ENCODE data around the gene GALP.
A peak's percentile ranks its signal among the peaks of the same experiment; 100 is the strongest.
"Not testable (repeated sequence)": the region's sequence is repeated elsewhere in the genome, so short reads cannot be mapped to it uniquely, and the experiment has no call there.

Gene GALP

DNA sequence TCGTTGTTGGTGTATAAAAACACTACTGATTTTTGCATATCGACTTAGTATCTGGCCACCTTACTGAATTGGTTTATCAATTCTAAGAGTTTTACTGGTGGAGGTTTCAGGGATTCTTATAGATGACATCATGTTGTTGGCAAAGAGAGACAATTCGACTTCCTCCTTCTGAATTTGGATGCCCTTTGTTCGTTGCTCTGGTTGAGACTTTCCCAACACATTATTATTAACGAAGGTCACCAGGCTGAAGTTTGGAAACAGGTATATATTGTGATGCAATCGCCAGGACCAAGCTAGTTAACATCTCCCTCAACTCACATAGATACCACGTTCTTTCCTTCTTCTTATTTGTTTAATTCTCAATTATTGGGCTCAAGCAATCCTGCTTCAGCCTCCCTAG lies 23.9 kb downstream of the GALP start:
- Mint-ChIP-seq H3K4me3 (no peak overlapping the region), H3K36me3 (no peaks in the 10 kb centered on the region), H3K4me1 (no peaks in the 10 kb centered on the region), H3K27me3 (peaks cover 9% of the 10 kb centered on the region), H3K27ac (no peak overlapping the region), H3K9me3 (no peaks in the 10 kb centered on the region)
- no peak for ATAC-seq

DNA sequence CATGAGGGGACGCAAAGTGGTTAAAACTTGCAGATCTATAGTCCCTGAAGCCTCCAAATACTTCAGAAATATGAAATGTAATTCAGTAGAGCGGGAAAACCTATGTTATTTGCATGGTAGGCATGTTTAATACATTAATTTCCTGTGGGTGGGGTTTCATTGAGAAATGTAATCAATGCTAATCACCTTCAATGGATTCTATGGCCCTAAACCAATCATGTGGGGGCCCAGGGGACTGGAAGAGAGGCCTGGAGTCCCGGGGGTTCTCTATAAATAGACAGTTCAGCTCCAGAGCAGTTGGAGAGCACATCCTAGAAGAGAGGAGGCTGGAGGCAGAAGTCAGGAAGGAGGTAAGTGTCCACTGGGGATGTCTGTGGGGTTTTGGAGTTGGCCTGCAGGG lies 26.2 kb downstream of the GALP start, which contains the start of gene ZSCAN5C:
Gene ZSCAN5C (plus strand): TSS at position 301 of the 400 bp plus-strand sequence. CDS start 3,641 bp downstream, outside the sequence.
- Mint-ChIP-seq H3K9me3 (no peaks in the 10 kb centered on the region), H3K36me3 (no peaks in the 10 kb centered on the region), H3K27ac (no peak within 1 kb of the TSS), H3K27me3 (peaks cover 18% of the 10 kb centered on the region), H3K4me3 (no peak within 1 kb of the TSS), H3K4me1 (no peaks in the 10 kb centered on the region)
- no peak for ATAC-seq

DNA sequence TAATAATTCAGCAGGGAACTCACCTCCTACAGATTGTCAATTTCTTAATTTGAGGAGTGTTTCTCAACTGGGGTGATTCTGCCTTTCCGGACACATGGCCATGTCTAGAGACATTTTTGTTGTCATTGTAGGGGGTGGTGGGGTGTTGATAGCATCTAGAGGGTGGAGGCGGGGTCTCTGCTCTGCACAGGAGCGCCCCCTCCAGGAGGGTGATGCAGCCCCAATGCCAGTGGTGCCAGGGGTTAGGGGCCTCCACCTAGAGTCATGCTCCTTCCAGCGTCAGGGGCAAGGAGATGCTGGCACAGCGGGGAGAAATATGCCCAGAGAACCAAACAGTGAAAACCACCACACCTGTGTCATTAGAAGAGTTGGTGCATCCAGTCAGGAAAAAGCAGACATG lies 31.8 kb downstream of the GALP start:
- not testable (repeated sequence) for ATAC-seq, H3K36me3 Mint-ChIP-seq, H3K4me3 Mint-ChIP-seq, H3K4me1 Mint-ChIP-seq, H3K9me3 Mint-ChIP-seq, H3K27ac Mint-ChIP-seq
- peaks cover 31% of the 10 kb centered on the region for H3K27me3 Mint-ChIP-seq

DNA sequence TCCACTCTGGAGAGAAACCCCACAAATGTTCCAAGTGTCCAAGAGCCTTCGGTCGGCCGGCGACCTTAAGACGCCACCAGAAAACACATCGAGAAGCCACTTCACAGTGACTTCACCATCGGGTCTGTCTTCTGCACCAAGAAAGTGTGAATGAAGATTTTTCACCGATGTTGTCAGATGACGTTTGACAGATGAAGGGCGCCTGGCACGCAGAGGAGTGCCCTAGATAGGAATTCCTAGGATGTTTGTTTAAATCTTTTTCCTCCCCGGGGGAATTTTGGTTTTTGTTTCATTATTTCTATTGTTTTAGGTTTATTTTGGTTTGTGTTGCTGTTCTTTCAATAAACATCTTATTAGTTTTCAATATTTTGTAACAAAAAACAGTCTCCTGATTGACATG lies 33.3 kb downstream of the GALP start:
- H3K27me3 Mint-ChIP-seq = peaks cover 33% of the 10 kb centered on the region
- ATAC-seq = no peak
- no peaks in the 10 kb centered on the region for H3K36me3 Mint-ChIP-seq
- no peaks in the 10 kb centered on the region for H3K4me1 Mint-ChIP-seq
- H3K9me3 Mint-ChIP-seq = no peaks in the 10 kb centered on the region
- H3K27ac Mint-ChIP-seq = no peak overlapping the region
- no peak overlapping the region for H3K4me3 Mint-ChIP-seq

DNA sequence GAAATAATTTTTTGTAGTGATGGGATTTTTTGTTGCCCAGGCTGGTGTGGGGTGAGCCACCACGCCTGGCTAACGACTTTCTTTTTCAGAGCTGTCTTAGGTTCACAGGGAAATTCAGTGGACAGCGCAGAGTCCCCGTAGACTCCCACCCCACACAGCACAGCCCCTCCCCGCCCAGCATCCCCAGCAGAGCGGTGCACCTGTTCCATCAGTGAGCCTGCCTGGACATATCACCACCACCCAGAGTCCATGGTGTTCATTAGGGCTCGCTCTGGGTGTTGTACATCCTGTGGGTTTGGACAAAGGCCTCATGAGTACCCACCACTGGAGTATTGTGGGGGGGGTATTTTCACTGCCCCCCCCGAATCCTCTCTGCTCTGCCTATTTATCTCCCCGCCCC lies 34.2 kb downstream of the GALP start:
- H3K36me3 Mint-ChIP-seq, ATAC-seq, H3K4me1 Mint-ChIP-seq, H3K4me3 Mint-ChIP-seq, H3K9me3 Mint-ChIP-seq, H3K27ac Mint-ChIP-seq: not testable (repeated sequence)
- peaks cover 43% of the 10 kb centered on the region for H3K27me3 Mint-ChIP-seq

DNA sequence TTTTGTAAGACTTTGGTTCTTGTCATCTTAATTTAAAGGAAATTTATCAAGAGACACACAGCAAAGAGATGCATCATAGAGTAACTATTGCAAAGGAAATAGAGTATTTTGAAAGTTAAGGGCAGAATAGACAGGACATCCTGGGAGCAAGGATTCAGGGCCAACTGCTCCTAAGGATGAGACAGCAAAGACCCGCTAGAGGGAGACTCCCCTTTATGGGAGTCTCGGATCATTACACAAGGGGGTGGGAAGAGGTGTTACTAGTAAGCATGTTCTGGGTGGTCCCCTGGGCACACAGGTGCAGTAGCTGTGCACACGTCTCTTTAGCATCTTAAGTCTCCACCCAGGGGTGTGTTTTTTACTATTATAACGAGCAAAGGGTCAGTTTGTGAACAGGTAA lies 35.9 kb downstream of the GALP start:
- Mint-ChIP-seq H3K27ac (no peak overlapping the region), H3K4me3 (no peak overlapping the region), H3K27me3 (peaks cover 45% of the 10 kb centered on the region), H3K4me1 (no peaks in the 10 kb centered on the region), H3K9me3 (no peaks in the 10 kb centered on the region), H3K36me3 (no peaks in the 10 kb centered on the region)
- no peak for ATAC-seq

DNA sequence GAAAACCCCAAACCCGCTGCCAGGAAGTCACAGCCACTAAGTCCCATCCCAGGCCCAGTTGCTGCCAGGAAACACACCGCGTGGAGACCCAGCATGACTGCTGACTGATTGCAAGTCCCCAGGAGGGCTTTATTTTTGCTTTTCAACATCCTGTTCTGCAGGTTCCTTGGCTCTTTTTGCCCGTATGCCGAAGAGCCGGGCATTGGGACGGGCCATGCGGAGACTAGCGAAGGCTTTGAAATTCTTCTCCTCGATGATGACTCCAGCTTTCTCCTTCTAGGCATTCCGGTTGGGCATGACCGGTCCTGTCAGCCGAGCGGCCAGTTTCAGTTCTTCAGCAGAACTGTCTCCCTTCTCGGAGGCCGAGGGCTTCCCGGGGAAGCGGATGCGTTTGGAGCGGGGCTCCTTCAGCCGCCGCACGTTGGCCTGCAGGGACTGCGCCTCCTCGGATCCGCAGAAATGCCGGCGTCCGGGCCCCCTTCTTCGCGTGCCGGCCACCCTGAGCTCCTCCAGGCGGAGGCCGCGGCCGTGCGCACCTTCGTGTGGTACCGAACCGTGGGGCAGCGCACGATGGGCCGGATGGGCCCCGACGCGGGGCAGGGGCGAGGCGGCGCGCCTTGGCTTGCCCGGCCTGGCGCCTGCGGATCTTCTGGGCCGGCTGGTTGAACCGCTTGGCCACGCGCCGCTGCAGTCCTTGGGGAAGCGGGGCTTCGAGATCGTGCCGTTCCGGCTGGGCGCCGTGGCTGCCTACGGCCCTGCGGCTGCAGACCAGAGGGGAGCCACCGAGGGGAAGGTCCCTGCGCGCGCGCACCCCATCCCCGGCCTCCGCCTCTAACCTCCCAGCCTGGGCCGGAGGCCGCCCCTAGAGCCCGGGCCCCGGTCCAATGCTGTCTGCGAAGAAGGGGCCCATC lies 41.5 kb downstream of the GALP start:
- H3K9me3 Mint-ChIP-seq = no peaks in the 10 kb centered on the region
- H3K4me3 Mint-ChIP-seq = peak overlapping the region; percentile 56
- no peak overlapping the region for H3K27ac Mint-ChIP-seq
- peaks cover 18% of the 10 kb centered on the region for H3K36me3 Mint-ChIP-seq
- H3K27me3 Mint-ChIP-seq = peaks cover 33% of the 10 kb centered on the region
- no peaks in the 10 kb centered on the region for H3K4me1 Mint-ChIP-seq
- ATAC-seq = peak; percentile 66

DNA sequence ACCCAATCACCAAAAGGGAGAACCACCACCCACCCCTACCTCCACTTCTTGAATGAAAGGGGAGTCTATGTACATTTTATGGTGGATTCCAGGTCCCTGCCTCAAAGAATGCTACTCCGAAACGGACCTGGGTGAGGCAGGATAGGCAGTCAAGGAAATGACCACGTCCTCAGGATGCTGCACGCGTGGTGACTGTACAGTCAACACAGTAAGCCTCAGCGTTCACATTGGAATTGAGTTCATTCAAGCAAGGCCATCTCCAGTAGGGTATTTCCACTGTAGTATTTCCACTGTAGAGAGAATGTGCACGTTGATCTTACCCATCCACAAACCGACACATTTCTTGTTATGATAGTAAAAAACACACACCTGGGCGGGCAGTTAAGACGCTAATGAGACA lies 43.2 kb downstream of the GALP start:
- Mint-ChIP-seq H3K27me3 (peaks cover 33% of the 10 kb centered on the region), H3K4me1 (no peaks in the 10 kb centered on the region), H3K4me3 (no peak overlapping the region), H3K27ac (no peak overlapping the region), H3K9me3 (no peaks in the 10 kb centered on the region), H3K36me3 (peaks cover 33% of the 10 kb centered on the region)
- no peak for ATAC-seq

DNA sequence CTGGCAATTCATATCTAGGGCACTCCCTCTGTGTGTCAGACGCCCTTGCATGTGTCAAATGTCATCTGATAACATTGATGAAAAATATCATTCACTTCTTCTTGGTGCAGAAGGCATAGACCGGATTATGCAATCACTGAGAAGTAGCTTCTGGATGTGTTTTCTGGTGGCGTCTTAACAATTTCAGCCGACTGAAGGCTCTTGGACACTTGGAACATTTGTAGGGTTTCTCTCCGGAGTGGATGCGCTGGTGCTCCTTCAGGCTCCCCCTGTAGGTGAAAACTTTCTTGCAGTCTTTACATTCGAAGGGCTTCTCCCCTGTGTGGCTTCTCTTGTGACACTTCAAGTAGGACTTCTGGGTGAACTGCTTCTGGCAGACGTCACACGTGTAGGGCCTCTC lies 45.6 kb downstream of the GALP start:
- peaks cover 13% of the 10 kb centered on the region for H3K27me3 Mint-ChIP-seq
- not testable (repeated sequence) for H3K4me1 Mint-ChIP-seq, H3K4me3 Mint-ChIP-seq, H3K9me3 Mint-ChIP-seq, ATAC-seq, H3K27ac Mint-ChIP-seq
- H3K36me3 Mint-ChIP-seq = peaks cover 38% of the 10 kb centered on the region

DNA sequence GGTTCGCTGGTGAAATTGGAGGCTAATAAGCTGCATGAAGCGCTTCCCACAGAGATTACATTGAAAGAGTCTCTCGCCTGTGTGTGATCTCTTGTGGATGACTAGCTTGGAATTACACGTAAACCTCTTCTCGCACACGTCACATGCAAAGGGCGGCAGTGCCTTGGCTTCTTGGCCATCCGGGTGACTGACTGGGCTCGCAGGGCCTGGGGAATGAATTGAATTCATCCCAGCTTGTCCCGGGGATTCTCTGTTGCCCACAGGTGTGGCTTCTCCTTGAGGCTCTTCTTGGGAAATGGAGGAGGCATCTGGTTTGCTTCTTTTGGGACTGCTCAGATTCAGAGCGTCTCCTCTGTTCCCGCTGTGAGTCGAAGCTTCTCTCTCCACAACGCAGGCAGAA lies 46.0 kb downstream of the GALP start:
- H3K4me1 Mint-ChIP-seq = no peaks in the 10 kb centered on the region
- H3K36me3 Mint-ChIP-seq = peaks cover 38% of the 10 kb centered on the region
- no peak overlapping the region for H3K27ac Mint-ChIP-seq

DNA sequence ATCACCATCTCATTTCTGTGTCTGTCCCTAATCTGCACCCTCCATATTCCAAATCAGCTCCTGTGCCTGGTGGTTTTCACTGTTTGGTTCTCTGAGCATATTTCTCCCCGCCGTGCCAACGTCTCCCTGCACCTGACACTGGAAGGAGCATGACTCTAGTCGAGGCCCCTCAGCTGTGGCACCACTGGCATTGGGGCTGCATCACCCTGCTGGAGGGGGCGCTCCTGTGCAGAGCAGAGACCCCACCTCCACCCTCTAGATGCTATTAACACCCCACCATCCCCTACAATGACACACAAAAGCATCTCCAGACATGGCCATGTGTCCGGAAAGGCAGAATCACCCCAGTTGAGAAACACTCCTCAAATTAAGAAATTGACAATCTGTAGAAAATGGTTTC lies 47.1 kb downstream of the GALP start:
- no peak for ATAC-seq
- peaks cover 8% of the 10 kb centered on the region for H3K27me3 Mint-ChIP-seq
- H3K4me1 Mint-ChIP-seq = no peaks in the 10 kb centered on the region
- H3K9me3 Mint-ChIP-seq = no peaks in the 10 kb centered on the region
- peaks cover 38% of the 10 kb centered on the region for H3K36me3 Mint-ChIP-seq
- H3K27ac Mint-ChIP-seq = no peak overlapping the region
- H3K4me3 Mint-ChIP-seq = no peak overlapping the region

More for the DNA sequence above, 46.0 kb downstream of the GALP start:
- H3K27me3 Mint-ChIP-seq = peaks cover 13% of the 10 kb centered on the region
- H3K4me3 Mint-ChIP-seq = no peak overlapping the region
- ATAC-seq = no peak
- no peaks in the 10 kb centered on the region for H3K9me3 Mint-ChIP-seq

DNA sequence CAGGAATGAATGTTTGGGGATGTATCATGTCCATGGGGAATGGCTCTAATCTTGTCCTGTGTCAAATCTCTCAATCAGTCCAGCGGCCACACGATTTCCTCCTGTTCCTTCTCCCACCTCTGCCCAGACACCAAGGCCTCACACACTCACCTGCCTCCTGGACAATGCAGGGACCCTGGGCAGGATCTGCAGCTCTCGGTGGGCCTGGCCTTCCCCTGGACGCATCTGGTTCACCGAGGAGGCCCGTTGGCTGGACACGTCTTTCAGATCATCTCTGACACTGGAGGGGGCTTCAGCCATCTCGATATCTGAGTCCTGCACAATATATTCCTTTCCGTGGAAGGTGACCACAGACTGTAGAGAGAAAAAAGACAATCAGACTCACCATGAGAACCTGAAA lies 47.7 kb downstream of the GALP start:
- Mint-ChIP-seq H3K27me3 (peaks cover 2% of the 10 kb centered on the region), H3K9me3 (no peaks in the 10 kb centered on the region), H3K36me3 (peaks cover 38% of the 10 kb centered on the region), H3K4me3 (no peak overlapping the region), H3K4me1 (no peaks in the 10 kb centered on the region), H3K27ac (no peak overlapping the region)
- no peak for ATAC-seq
